T-helper 2 cell treated with Interferon-gamma antibody and Interleukin-4, amounts not matched to agents 5 μg/mL and 100 μg/mL, for 36 hours (primary cell): Measurements from ENCODE around the gene C16orf74.

Experiments
- DNase-seq: peaks from one replicate; pipeline ENCODE4 v3.0.0; 2021; ENCODE audit warnings: low spot score
- H3K27ac Mint-ChIP-seq: one replicate; pipeline ENCODE4 v1.8.0; 2021; ENCODE audit warnings: mild to moderate bottlenecking, mixed read lengths
- H3K27me3 Mint-ChIP-seq: one replicate; pipeline ENCODE4 v1.8.0; 2021; ENCODE audit warnings: low read depth, mixed read lengths
- H3K36me3 Mint-ChIP-seq: one replicate; pipeline ENCODE4 v1.8.0; 2021; ENCODE audit warnings: low read depth, mixed read lengths
- H3K4me1 Mint-ChIP-seq: one replicate; pipeline ENCODE4 v1.8.0; 2021; ENCODE audit warnings: low read depth, mixed read lengths
- H3K4me3 Mint-ChIP-seq: one replicate; pipeline ENCODE4 v1.8.0; 2022; ENCODE audit warnings: mild to moderate bottlenecking, moderate library complexity, mixed read lengths
- H3K9me3 Mint-ChIP-seq: one replicate; pipeline ENCODE4 v1.8.0; 2021; ENCODE audit warnings: mixed read lengths

Gene C16orf74

DNA sequence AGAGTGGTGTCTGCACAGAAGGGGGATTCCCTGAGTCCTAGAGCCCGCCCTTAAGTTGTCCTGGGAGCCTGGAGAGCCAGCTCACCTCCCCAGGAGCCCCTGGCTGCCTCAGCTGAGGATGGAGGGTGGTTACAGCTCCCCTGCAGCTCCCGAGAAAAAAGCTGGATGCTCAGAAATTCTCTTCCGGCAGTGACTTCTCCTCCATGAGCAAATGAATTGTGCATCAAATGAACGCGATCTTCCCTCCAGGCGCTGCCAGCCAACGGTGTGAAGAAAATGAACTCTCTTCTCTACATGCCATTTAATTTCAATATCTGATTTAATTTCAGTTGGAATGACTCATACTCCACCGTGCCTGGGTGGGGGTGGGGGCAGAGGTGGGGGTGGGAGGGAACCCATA, 14.3 kb upstream of the C16orf74 start:
- no peaks in the 10 kb centered on the region for H3K36me3 Mint-ChIP-seq
- no peak overlapping the region for H3K4me3 Mint-ChIP-seq
- H3K9me3 Mint-ChIP-seq, result no peaks in the 10 kb centered on the region
- no peaks in the 10 kb centered on the region for H3K4me1 Mint-ChIP-seq
- DNase-seq, result no peak
- H3K27ac Mint-ChIP-seq, result no peak overlapping the region
- peaks cover 1% of the 10 kb centered on the region for H3K27me3 Mint-ChIP-seq

DNA sequence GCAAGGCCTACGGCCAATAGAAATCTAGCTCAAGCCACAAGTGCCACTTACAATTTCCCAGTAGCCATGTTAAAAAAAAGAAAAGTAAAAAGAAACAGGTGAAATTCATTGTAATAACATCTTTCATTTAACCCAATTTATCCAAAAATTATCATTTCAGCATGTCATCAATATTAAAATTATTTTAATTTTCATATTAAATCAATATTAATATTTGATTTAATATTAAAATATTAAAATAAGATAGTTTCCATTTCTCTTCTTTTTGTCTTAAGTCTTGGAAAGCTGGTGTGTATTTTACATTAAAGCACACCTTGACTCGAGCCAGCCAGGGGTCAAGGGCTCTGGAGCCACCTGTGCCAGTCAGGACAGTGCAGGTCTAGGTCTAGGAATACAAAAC, 12.7 kb upstream of the C16orf74 start:
- Mint-ChIP-seq H3K9me3 (no peaks in the 10 kb centered on the region), H3K36me3 (no peaks in the 10 kb centered on the region), H3K4me1 (no peaks in the 10 kb centered on the region), H3K27me3 (peaks cover 9% of the 10 kb centered on the region), H3K27ac (no peak overlapping the region), H3K4me3 (no peak overlapping the region)
- no peak for DNase-seq

DNA sequence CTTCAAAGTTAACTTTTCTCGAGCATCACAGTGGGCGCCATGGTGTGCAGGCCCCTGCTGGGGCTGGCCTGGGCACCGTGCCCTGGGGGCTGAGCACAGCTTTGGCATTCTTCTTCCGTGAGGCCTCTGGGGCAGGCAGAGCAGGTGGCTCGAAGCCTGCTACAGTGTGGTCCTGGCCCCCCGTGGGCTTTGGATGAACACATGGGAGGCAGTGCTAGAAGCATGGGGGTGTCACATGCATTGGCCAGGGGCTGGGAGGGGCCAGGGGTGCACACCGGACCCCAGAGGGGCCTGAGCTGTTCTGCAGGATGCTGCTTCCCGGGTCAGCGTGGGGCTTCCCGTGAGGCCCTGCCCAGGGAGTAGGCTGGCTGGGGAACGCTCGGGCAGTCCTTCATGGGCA, 12.1 kb upstream of the C16orf74 start:
- Mint-ChIP-seq H3K4me3 (no peak overlapping the region), H3K27ac (no peak overlapping the region)
- no peak for DNase-seq

DNA sequence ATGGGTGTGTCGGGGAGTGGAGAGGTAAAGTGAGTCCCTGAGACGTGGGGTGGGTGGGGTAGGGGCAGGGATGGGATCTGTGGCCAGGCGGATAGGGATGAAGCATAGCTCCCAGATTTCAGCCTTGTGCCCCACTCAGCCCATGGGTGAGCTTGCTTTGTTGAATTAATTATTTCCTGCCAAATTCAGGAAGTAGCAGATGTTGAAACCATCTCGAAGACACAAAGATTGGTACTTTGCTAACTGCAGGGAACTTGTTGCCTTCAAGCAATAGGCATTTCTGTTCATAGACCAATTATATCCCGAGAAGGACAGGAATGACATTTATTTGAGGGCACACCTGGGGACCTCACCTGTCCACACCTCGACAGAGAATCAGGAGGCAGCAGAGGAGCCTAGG, 11.0 kb upstream of the C16orf74 start:
- DNase-seq, result no peak
- H3K36me3 Mint-ChIP-seq, result no peaks in the 10 kb centered on the region
- H3K4me1 Mint-ChIP-seq, result no peaks in the 10 kb centered on the region
- no peak overlapping the region for H3K27ac Mint-ChIP-seq
- H3K4me3 Mint-ChIP-seq, result no peak overlapping the region
- peaks cover 9% of the 10 kb centered on the region for H3K27me3 Mint-ChIP-seq
- H3K9me3 Mint-ChIP-seq, result no peaks in the 10 kb centered on the region

More for the DNA sequence above, 12.1 kb upstream of the C16orf74 start:
- H3K4me1 Mint-ChIP-seq, result no peaks in the 10 kb centered on the region
- H3K9me3 Mint-ChIP-seq, result no peaks in the 10 kb centered on the region
- peaks cover 9% of the 10 kb centered on the region for H3K27me3 Mint-ChIP-seq
- H3K36me3 Mint-ChIP-seq, result no peaks in the 10 kb centered on the region

DNA sequence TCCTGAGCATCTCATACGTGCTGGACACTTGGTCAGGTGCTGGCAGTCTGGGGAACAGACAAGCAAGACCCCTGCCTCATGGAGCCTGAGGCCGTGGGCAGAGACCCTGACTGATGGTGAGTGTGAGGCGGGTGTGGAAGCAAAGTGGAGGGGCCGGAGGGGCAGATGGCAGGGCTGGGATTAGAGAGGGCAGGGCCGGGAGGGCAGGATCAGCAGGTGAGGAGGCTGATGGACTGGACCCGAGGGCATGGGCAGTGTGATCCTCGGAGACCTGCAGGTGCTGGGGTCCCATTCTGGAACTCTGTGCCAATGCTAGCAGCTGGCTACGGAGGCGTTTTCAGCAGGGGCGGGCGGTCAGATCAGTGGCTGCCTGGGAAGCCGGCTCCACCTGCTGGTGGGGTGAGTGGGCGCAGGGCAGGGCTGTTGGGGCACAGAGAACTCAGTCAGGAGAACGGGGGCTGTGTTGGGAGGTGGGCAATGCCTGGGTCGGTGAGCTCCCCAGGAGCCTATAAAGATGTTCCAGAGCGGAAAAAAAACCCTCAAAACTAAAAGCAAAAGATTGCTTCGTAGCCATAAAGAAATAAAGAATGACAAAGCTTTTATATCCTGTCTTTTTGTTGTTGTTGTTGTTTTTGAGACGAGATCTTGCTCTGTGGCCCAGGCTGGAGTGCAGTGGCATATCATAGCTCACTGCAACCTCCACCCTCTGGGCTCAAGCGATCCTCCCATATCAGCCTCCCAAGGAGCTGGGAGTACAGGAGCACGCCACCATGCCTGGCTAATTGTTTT, 8.9 kb upstream of the C16orf74 start:
- DNase-seq, result no peak
- Mint-ChIP-seq H3K27ac (no peak overlapping the region), H3K4me1 (no peaks in the 10 kb centered on the region)

DNA sequence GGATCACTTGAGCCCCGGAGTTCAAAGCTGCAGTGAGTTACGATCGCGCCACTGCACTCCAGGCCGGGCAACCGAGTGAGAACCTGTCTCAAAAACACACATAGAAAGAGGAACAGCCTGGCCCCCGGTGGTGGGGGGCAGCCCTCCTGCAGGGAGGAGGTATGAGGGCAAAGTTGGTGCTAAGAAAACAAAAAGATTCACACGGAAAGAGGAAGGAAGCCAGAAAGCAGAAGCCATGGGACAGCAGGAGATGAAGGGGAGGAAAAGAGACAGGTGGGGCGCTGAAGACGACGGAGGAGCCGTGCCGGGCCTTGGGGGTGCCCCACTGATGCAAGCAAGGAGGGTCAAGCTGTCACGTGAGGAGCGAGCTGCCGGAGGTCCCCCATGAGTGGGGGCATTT, 8.2 kb upstream of the C16orf74 start:
- Mint-ChIP-seq H3K36me3 (no peaks in the 10 kb centered on the region), H3K4me1 (no peaks in the 10 kb centered on the region), H3K9me3 (no peaks in the 10 kb centered on the region), H3K27ac (no peak overlapping the region), H3K27me3 (peaks cover 9% of the 10 kb centered on the region), H3K4me3 (no peak overlapping the region)
- DNase-seq, result no peak

More for the DNA sequence above, 8.9 kb upstream of the C16orf74 start:
- no peak overlapping the region for H3K4me3 Mint-ChIP-seq
- no peaks in the 10 kb centered on the region for H3K9me3 Mint-ChIP-seq
- no peaks in the 10 kb centered on the region for H3K36me3 Mint-ChIP-seq
- H3K27me3 Mint-ChIP-seq, result peaks cover 9% of the 10 kb centered on the region

DNA sequence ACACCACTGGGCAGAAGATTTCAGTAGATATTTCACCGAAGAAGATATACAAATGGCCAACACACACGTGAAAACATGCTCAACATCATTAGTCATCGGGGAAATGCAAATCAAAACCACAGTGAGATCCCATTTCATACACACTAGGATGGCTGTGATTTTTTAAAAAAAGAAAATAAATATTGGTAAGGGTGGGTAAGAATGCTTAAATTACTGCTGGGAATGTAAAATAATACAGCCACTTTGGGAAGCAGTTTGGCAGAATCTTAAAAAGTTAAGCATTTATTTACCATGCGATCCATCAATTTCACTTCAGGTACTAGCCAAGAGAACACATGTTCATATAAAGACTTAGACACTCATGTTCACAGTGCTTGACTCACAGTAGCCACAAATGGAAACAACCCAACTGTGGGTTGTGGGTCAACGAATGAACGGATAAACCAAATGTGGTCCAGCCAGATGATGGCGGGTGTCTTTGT, 6.5 kb upstream of the C16orf74 start:
- peaks cover 15% of the 10 kb centered on the region for H3K27me3 Mint-ChIP-seq
- no peak for DNase-seq
- H3K27ac Mint-ChIP-seq, result no peak overlapping the region
- H3K9me3 Mint-ChIP-seq, result no peaks in the 10 kb centered on the region
- no peak overlapping the region for H3K4me3 Mint-ChIP-seq
- no peaks in the 10 kb centered on the region for H3K4me1 Mint-ChIP-seq
- no peaks in the 10 kb centered on the region for H3K36me3 Mint-ChIP-seq

DNA sequence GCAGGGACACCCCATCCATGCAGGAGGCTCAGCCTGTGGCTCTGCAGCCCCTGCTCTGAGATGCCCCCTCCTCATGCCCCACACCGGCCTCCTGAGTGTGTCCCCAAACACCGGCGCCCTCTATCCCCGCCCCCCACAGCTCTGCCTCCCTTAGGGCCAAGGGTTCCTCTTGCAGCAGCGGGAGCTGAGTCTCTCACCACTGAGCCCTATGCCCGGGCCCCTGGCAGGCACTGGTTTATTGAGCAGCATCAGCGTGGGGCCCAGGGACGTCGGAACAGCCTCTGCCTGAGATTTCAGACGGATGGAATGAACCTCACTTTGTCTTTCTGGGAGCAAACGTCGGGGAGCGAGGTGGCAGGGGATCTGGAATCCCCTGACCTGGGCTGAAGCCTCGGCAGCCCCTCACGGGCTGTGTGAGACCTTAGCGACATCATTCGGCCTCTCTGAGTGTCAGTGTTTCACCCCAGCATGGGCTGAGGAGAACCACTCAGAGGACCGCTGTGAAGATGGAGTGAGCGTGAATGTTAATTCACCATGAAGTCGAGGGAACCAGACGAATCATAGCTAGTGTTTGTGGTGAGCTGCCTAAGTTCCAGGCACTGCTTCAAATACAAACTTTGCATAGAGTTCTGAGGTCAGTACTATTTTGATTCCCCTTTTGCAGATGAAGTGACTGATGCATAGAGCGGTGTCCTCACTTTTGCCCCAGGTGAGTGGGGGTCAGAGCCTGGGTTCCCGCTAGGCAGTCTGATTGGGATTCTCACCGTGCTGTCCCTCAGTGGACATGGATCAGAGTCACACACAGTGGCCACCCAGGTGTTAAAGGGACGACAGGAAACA, 5.3 kb upstream of the C16orf74 start:
- H3K4me1 Mint-ChIP-seq, result no peaks in the 10 kb centered on the region
- no peaks in the 10 kb centered on the region for H3K36me3 Mint-ChIP-seq
- H3K27ac Mint-ChIP-seq, result no peak overlapping the region
- no peak for DNase-seq
- H3K9me3 Mint-ChIP-seq, result no peaks in the 10 kb centered on the region
- no peak overlapping the region for H3K4me3 Mint-ChIP-seq
- peaks cover 21% of the 10 kb centered on the region for H3K27me3 Mint-ChIP-seq

DNA sequence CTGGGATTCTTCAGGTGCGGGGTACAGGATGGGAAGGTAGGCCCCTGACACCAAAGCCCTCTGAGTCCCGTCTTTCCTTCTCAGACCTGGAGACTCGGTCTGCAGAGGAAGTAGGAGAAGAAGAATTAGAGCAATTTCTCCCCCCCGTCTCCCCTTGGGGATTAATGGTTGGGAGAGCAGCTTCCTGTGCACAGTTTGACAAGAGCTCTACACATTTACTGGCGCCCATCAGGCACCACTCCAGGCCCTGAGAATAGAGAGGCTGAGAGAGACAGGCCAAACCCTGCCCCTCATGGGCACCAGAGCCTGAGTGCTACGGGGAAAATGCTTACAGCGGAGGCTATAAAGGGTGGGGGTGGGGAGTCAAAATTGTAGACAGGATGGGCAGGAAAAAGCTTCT, 3.5 kb upstream of the C16orf74 start:
- H3K27ac Mint-ChIP-seq, result no peak overlapping the region
- peaks cover 3% of the 10 kb centered on the region for H3K4me1 Mint-ChIP-seq
- H3K36me3 Mint-ChIP-seq, result no peaks in the 10 kb centered on the region
- H3K27me3 Mint-ChIP-seq, result peaks cover 27% of the 10 kb centered on the region
- no peak overlapping the region for H3K4me3 Mint-ChIP-seq
- no peak for DNase-seq
- H3K9me3 Mint-ChIP-seq, result no peaks in the 10 kb centered on the region

DNA sequence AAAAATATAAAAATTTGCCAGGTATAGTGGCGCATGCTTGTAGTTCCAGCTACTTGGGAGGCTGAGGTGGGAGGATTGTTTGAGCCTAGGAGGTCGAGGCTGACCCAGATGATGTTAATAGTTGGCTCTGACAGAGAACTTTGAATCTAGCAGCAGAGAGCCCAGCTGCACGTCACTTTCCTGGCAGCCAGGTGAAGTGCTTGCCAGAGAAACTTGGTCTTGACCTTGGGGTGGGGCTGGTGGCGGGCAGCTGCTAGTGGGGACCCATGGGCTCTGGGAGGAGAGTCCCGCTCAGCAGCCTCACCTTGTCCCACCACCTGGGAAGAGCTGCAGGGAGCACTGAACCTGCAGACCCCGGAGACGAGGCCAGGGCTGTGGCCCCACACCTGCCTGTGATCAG, 3.1 kb upstream of the C16orf74 start:
- DNase-seq, result no peak
- Mint-ChIP-seq H3K27ac (no peak overlapping the region), H3K36me3 (no peaks in the 10 kb centered on the region), H3K4me3 (no peak overlapping the region), H3K4me1 (peaks cover 3% of the 10 kb centered on the region), H3K9me3 (no peaks in the 10 kb centered on the region), H3K27me3 (peaks cover 23% of the 10 kb centered on the region)

DNA sequence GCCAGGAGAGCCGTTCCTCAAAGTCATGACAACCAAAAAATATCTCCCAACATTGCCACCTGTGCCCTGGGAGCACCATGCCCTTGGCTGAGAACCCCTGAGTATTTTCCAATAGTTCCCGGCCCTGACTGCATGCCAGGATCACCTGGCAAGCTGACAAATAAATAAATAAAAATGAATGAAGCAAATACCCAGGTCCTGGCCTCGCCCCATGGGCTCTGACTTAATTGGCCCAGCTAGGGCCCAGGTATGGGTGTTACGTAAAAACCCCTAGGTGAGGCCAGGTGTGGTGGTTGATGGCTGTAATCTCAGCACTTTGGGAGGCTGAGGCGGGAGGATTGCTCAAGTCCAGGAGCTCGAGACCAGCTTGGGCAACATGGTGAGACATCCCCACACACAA, 2.7 kb upstream of the C16orf74 start:
- H3K9me3 Mint-ChIP-seq, result no peaks in the 10 kb centered on the region
- H3K36me3 Mint-ChIP-seq, result no peaks in the 10 kb centered on the region
- H3K4me3 Mint-ChIP-seq, result no peak overlapping the region
- peaks cover 3% of the 10 kb centered on the region for H3K4me1 Mint-ChIP-seq
- no peak for DNase-seq
- no peak overlapping the region for H3K27ac Mint-ChIP-seq
- H3K27me3 Mint-ChIP-seq, result peaks cover 21% of the 10 kb centered on the region

DNA sequence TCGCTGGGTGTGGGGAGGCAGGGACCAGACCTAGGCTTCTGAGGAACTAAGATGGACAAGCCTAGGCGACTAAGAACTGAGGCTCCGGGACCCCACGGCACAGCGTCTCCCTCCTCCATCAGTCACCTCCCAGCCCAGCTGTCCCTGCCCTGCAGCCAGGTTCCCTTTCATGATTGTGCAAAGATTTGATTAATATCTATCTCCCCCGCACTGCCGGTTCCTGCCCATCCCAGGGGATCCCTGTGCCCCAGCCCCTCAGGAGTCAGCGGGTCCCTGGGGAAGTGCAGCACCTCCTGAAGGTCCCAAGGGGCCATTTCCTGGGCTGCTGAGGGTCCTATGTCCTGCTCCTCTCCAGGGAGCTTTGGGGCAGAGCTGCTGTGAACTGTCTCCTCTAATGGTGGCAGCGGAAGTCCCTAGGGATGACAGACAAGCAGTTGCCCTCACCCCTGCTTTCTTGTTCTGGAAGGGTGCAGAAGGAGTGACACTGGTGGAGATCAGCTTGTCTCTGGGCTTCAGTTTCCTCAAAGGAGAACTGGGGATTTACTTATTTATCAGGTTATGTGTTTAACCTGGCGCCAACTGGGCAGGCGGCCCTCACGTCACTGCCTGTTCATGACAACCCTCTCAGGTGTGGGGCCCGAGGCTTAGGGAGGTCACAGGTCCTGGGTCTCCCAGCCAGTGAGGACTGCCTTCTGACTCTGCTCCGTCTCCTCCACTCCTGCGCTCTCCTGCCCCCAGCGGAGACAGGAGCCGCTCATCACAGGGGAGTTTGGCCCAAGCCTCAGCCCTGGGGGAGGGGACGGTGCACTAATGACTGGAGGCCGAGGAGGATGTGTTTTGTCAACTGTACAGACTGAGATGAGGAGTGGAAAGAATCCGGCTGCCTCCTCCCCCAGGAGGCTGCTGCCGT, 1.9 kb upstream of the C16orf74 start:
- no peak overlapping the region for H3K4me3 Mint-ChIP-seq
- H3K27ac Mint-ChIP-seq, result no peak overlapping the region
- no peaks in the 10 kb centered on the region for H3K36me3 Mint-ChIP-seq
- peaks cover 3% of the 10 kb centered on the region for H3K4me1 Mint-ChIP-seq
- no peaks in the 10 kb centered on the region for H3K9me3 Mint-ChIP-seq
- H3K27me3 Mint-ChIP-seq, result peaks cover 26% of the 10 kb centered on the region
- no peak for DNase-seq

DNA sequence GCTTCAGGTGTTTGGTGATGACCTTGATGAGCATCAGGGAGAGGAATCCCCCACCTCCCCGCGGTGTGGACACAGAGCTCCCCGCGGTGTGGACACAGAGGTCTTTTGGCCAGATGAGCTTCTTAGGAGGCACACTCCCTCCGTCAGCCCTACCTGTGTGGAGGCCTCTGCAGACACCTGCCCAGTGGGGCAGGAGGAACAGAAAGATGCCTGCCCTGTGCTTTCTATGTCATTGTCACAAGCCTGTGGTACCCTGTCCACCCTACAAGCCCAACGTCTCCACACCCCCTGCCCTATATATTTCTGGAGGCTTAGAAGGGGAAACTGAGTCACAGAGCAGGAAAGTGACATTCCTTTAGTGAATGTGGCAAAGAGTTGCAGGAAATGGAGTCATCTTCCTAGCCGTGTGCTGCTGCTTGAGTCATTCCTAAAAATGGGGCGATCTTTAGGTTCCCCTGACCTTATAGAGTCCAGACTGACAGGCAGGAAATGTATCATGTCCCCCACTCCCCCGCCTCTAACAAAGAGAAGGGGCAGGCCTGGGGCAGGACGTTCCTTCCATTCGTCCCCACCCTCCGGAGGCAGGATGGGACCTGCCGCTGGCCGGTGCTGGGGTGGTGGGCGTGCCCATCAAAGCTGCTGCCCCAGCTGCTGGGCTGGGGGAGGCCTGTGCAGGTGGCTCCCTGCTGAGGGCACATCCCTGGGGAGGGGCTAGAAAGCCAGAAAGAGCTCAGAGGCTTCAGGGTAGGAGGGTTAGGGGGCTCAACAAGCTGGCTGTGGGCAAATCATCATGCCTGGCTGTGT, 1.0 kb upstream of the C16orf74 start:
- Mint-ChIP-seq H3K9me3 (no peaks in the 10 kb centered on the region), H3K36me3 (no peaks in the 10 kb centered on the region), H3K4me1 (peaks cover 3% of the 10 kb centered on the region), H3K4me3 (no peak overlapping the region), H3K27ac (no peak overlapping the region), H3K27me3 (peaks cover 26% of the 10 kb centered on the region)
- no peak for DNase-seq
